Erythroblast (primary cell): ENCODE measurements around the gene TNN.

Source experiments
- GATA1 ChIP-seq: IDR thresholded peaks from 2 replicates; pipeline ENCODE4 v1.6.1; 2011; ENCODE audit warnings: low read depth, mild to moderate bottlenecking, control low read depth, low read length, moderate library complexity
- POLR2A ChIP-seq: IDR thresholded peaks from 2 replicates; pipeline ENCODE4 v1.6.1; 2011; ENCODE audit warnings: mild to moderate bottlenecking, low read length

DNA sequence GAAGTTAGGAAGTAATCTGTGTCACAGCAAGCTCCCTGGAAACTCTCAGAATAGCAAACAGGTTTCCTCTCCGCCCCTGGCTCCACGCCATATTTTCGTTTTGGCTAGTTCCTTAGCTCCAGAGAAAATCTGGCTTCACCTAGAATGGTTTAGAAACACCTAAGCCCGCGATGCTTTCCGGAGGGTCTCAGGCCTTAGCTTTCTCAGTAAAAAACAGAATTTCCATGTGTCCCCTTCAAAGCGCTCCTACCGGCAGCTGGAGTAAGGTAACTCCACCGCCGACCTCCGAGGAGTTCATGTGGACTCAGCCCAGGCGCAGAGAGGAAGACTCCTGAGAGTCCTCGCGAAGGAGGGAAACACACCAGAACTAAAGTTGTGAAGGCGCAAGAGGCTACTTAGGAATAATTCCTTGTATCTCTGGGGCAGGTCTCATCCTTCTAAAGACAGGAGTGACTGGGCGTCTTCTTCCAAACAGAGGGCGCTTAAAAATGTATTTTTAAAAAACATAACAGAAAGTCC is 124.5 kb downstream of the TNN start:
- TF ChIP-seq POLR2A (no peak), GATA1 (no peak)
